ENCODE data around the gene CSAG3. TPM values are rescaled to one million over a fixed set of nuclear protein-coding genes. Genes with fewer than 3 reads are reported as not detected.

Gene CSAG3
- total RNA-seq, 1 experiment from 2014 or later = 2.2 TPM

Other genes starting within 250 kb of the CSAG3 start
- gene GABRQ, start 121.3 kb upstream of the CSAG3 start, total RNA-seq (2014; rRNA removed; shearing (Covaris generic)) = 0.63 and 1.3 TPM in 2 replicates
- gene MAGEA3, start 60.4 kb upstream of the CSAG3 start, total RNA-seq (2014; rRNA removed; shearing (Covaris generic)) = 116 and 128 TPM in 2 replicates
- not detected in 2 replicates for gene CSAG2, start 49.9 kb upstream of the CSAG3 start, total RNA-seq (2014; rRNA removed; shearing (Covaris generic))
- 45.1 and 48.6 TPM in 2 replicates for gene MAGEA2B, start 44.6 kb upstream of the CSAG3 start, total RNA-seq (2014; rRNA removed; shearing (Covaris generic))
- gene CSAG1, start 25.5 kb upstream of the CSAG3 start, total RNA-seq (2014; rRNA removed; shearing (Covaris generic)) = 12.9 and 20.9 TPM in 2 replicates
- gene MAGEA12, start 25.5 kb upstream of the CSAG3 start, total RNA-seq (2014; rRNA removed; shearing (Covaris generic)) = 53.0 and 60.6 TPM in 2 replicates
- 7.7 and 14.8 TPM in 2 replicates for gene MAGEA2, start 5.4 kb upstream of the CSAG3 start, total RNA-seq (2014; rRNA removed; shearing (Covaris generic))
- 115 and 118 TPM in 2 replicates for gene MAGEA6, start 10.5 kb downstream of the CSAG3 start, total RNA-seq (2014; rRNA removed; shearing (Covaris generic))
- gene CETN2, start 71.5 kb downstream of the CSAG3 start, total RNA-seq (2014; rRNA removed; shearing (Covaris generic)) = 38.2 and 45.0 TPM in 2 replicates
- gene NSDHL, start 71.8 kb downstream of the CSAG3 start, total RNA-seq (2014; rRNA removed; shearing (Covaris generic)) = 11.5 TPM in 2 replicates
- 3.6 and 4.0 TPM in 2 replicates for gene ZNF185, start 138.8 kb downstream of the CSAG3 start, total RNA-seq (2014; rRNA removed; shearing (Covaris generic))
- gene PNMA5, start 234.9 kb downstream of the CSAG3 start, total RNA-seq (2014; rRNA removed; shearing (Covaris generic)) = not detected in 2 replicates

Data from Daoy (cell line).